ENCODE data around the gene CHST12. TPM values are rescaled to one million over a fixed set of nuclear protein-coding genes. Genes with fewer than 3 reads are reported as not detected.
A peak's percentile ranks its signal among the peaks of the same experiment; 100 is the strongest.

Gene CHST12
- total and polyA plus RNA-seq, 11 donors = 12.5 to 20.7 (median 14.8) TPM

DNA sequence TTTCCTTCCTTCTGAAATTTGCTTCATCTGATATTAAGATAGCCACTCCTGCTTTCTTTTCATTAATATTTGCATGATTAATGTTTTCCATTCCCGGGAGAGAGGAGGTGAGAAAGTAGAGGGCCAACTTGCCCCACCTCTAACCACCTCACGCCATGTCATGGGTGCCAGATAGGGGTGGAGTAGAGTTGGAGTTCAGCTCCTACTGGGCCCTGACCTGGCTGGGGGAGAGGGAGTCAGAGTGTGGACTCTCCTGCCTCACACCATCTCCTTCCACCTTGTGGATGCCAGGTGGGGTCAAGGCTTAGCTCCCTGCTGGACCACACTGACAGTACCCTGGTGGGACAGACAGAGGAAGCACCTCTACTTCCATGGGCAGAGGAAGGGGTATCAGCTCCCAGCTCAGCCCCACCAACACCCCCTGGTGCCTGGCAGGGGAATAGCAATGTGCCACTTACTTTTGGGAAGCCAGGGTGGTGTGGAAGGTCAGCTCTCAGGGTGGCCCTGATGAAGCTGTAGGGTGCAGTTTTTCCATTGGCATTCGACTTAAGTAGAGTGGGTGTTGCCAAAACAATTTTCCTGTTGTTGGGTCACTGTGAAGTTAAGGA lies 28.0 kb downstream of the CHST12 start:
- 85 to 90% (median 87%) methylated on average over 3 of the region's 3 CpGs for WGBS, 4 donors
- Histone ChIP-seq H3K9me3 (peaks cover 0 to 14% (median 6%) of the 10 kb centered on the region in 12 donors), H3K4me3 (no peak overlapping the region), H3K27ac (no peak overlapping the region), H3K36me3 (peaks cover 0 to 42% (median 34%) of the 10 kb centered on the region in 9 donors), H3K4me1 (peaks cover 0 to 7% (median 0%) of the 10 kb centered on the region in 12 donors), H3K27me3 (no peaks in the 10 kb centered on the region)
- ATAC-seq = no peak
- TF ChIP-seq, protein P1, sequence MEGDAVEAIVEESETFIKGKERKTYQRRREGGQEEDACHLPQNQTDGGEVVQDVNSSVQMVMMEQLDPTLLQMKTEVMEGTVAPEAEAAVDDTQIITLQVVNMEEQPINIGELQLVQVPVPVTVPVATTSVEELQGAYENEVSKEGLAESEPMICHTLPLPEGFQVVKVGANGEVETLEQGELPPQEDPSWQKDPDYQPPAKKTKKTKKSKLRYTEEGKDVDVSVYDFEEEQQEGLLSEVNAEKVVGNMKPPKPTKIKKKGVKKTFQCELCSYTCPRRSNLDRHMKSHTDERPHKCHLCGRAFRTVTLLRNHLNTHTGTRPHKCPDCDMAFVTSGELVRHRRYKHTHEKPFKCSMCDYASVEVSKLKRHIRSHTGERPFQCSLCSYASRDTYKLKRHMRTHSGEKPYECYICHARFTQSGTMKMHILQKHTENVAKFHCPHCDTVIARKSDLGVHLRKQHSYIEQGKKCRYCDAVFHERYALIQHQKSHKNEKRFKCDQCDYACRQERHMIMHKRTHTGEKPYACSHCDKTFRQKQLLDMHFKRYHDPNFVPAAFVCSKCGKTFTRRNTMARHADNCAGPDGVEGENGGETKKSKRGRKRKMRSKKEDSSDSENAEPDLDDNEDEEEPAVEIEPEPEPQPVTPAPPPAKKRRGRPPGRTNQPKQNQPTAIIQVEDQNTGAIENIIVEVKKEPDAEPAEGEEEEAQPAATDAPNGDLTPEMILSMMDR (IDR thresholded peaks at IDR 0.05) = peak in 8 of 12 donors; percentile 18 to 39 (median 27)
- TF ChIP-seq POLR2A (IDR thresholded peaks at IDR 0.05) = no peak
- intact Hi-C loops (cut with DNase I) = no loop called here
- DNase-seq = no peak

DNA sequence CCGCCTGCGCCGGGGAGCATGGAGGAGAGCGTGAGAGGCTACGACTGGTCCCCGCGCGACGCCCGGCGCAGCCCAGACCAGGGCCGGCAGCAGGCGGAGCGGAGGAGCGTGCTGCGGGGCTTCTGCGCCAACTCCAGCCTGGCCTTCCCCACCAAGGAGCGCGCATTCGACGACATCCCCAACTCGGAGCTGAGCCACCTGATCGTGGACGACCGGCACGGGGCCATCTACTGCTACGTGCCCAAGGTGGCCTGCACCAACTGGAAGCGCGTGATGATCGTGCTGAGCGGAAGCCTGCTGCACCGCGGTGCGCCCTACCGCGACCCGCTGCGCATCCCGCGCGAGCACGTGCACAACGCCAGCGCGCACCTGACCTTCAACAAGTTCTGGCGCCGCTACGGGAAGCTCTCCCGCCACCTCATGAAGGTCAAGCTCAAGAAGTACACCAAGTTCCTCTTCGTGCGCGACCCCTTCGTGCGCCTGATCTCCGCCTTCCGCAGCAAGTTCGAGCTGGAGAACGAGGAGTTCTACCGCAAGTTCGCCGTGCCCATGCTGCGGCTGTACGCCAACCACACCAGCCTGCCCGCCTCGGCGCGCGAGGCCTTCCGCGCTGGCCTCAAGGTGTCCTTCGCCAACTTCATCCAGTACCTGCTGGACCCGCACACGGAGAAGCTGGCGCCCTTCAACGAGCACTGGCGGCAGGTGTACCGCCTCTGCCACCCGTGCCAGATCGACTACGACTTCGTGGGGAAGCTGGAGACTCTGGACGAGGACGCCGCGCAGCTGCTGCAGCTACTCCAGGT lies 29.7 kb downstream of the CHST12 start:
- intact Hi-C loops (cut with DNase I) = no loop called here
- H3K27me3 ChIP-seq = no peaks in the 10 kb centered on the region
- H3K36me3 ChIP-seq = peaks cover 0 to 48% (median 34%) of the 10 kb centered on the region in 9 donors
- peaks cover 0 to 14% (median 6%) of the 10 kb centered on the region in 12 donors for H3K9me3 ChIP-seq
- ATAC-seq (peak in 1 of 4 donors; percentile 23), DNase-seq (no peak)
- H3K27ac ChIP-seq = no peak overlapping the region
- TF ChIP-seq POLR2A (IDR thresholded peaks at IDR 0.05) = no peak
- TF ChIP-seq, protein P1 (IDR thresholded peaks at IDR 0.05) = no peak
- H3K4me3 ChIP-seq = no peak overlapping the region
- peaks cover 0 to 17% (median 4%) of the 10 kb centered on the region in 12 donors for H3K4me1 ChIP-seq
- WGBS, 4 donors = 97 to 98% (median 98%) methylated on average over 65 to 85 of the region's 85 CpGs

DNA sequence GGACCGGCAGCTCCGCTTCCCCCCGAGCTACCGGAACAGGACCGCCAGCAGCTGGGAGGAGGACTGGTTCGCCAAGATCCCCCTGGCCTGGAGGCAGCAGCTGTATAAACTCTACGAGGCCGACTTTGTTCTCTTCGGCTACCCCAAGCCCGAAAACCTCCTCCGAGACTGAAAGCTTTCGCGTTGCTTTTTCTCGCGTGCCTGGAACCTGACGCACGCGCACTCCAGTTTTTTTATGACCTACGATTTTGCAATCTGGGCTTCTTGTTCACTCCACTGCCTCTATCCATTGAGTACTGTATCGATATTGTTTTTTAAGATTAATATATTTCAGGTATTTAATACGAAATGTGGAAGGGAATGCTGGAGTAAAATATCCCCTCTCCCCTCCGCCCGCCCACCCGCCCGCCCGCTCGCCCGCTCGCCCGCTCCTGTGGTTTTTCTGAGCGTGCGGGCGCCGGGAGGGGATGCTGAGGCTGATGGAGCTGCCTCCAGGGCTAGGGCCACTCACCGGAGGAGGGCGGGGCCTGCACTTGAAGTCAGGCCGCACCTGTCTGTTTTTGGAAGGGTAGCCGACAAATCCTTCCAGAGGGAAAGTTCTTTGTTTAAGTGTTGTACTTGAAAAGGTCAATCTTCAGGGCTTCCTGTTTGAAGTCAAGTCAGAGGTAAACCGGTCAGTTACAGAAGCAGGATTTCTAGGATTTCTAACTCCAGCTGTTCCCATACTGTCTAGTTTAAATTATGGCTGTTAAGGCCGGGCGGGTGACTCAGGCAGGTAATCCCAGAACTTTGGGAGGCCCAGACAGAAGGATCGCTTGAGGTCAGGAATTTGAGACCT lies 30.5 kb downstream of the CHST12 start:
- 95 to 97% (median 97%) methylated on average over 37 to 42 of the region's 42 CpGs for WGBS, 4 donors
- Histone ChIP-seq H3K36me3 (peaks cover 0 to 48% (median 34%) of the 10 kb centered on the region in 9 donors), H3K27ac (no peak overlapping the region), H3K4me3 (no peak overlapping the region), H3K9me3 (peaks cover 0 to 14% (median 6%) of the 10 kb centered on the region in 12 donors), H3K27me3 (no peaks in the 10 kb centered on the region), H3K4me1 (peaks cover 0 to 25% (median 10%) of the 10 kb centered on the region in 12 donors)
- ATAC-seq = no peak
- no peak for DNase-seq
- TF ChIP-seq, protein P1 (IDR thresholded peaks at IDR 0.05) = no peak
- TF ChIP-seq POLR2A (IDR thresholded peaks at IDR 0.05) = no peak
- intact Hi-C loops (cut with DNase I) = no loop called here
